HG03280 (cell line): ENCODE measurements around the gene KRTAP23-1.

Experiments used
- ATAC-seq: cut with Tn5 transposase; IDR thresholded peaks from one replicate; pipeline ENCODE4 v1.9.1; 2021; ENCODE audit warnings: mild to moderate bottlenecking, moderate library complexity; ENCODE audit not compliant: unreplicated experiment

KRTAP23-1 gene

DNA sequence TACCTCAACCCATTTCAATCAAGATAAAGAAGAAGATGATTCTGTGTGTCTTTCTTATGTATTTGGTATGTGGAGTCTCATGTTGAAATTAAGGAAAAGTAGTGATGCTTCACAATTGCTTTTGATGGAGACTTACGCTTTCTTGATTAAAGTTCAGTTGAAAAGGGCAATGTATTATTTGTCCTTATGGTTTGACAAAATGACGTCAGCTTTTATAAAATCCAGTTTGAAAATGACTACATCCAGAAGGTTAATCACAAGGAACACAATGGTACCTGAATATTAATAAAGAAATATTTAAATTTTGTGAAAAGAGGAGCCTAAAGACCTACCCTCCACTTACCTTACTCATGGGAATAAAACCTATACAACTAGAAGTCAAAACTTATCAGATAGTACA lies 32.7 kb downstream of the KRTAP23-1 start:
- ATAC-seq: no peak

DNA sequence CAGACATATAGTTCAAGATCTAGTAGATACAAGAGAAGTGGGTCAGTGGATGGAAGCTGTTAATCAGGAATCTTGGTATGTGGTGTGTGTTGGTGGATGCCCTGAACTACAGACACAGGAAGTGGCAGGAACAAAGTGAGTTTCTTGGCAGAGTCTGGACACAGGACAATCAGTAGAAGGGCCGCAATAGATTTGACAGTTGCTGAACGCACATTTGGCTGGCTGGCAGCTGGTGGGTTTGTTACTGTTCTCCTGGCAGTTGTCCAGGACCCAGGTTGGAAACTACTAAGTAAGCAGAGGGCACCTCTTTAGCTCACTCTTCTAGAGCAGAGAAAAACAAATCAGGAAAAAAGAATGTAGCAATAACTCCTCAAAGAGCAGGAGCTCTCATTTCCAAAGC lies 41.5 kb downstream of the KRTAP23-1 start:
- ATAC-seq: no peak

DNA sequence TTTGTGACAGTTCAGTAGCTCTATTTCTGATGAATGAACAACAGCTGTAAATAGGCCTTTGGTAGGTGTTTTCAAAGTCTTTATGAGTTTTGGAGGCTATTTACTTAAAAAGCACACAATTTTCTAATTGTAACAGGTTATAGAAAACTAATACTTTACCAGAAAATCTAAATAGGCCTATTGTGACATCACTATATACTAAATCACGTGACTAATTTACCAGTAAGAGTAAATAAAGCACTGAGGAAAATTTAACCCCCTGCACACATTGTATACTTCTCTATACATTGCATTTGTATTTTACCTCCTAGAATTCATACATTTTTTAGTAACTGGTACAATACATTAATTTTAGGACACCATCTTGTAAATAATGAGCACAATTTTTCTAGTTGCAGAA lies 43.3 kb downstream of the KRTAP23-1 start:
- ATAC-seq: no peak
